HG03521 (cell line): ENCODE data around the gene LAMC2.

Experiments
- ATAC-seq: cut with Tn5 transposase; IDR thresholded peaks from one replicate; pipeline ENCODE4 v1.9.1; 2021; ENCODE audit warnings: mild to moderate bottlenecking, moderate library complexity; ENCODE audit not compliant: unreplicated experiment

Gene LAMC2

GRCh38 chr1:183283286-183283685 is 97.2 kb downstream of the LAMC2 start:
- no peak for ATAC-seq

DNA sequence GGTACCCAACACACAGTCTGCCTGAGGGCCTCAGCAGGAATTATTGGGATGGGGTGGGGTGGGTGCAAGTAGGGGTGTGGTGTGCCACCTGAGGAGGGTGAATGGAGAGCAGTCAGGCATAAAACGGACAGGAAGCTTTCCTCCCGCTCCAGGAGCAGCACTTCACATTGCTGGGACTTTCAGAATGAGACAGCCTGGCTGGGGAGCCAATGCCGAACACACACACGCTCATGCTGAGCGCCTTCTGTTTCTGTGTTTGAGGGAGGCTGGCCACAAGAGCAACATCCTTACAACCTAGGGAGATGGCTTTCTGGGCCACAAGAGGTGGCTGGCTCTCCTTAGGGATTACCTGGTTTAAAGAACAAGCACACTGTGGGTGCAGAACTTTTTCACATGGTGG is 98.0 kb downstream of the LAMC2 start:
- ATAC-seq: no peak

- no peak for ATAC-seq
These were observed 99.2 kb downstream of the LAMC2 start for GRCh38 chr1:183285256-183285655.

GRCh38 chr1:183285746-183286145 is 99.7 kb downstream of the LAMC2 start:
- ATAC-seq: no peak

GRCh38 chr1:183287191-183287675 is 101.2 kb downstream of the LAMC2 start:
- ATAC-seq: no peak

- no peak for ATAC-seq
These were observed 102.5 kb downstream of the LAMC2 start for GRCh38 chr1:183288583-183288982.

GRCh38 chr1:183289051-183289496 is 103.0 kb downstream of the LAMC2 start:
- ATAC-seq: no peak

- no peak for ATAC-seq
These were observed 104.6 kb downstream of the LAMC2 start for GRCh38 chr1:183290628-183291027.

DNA sequence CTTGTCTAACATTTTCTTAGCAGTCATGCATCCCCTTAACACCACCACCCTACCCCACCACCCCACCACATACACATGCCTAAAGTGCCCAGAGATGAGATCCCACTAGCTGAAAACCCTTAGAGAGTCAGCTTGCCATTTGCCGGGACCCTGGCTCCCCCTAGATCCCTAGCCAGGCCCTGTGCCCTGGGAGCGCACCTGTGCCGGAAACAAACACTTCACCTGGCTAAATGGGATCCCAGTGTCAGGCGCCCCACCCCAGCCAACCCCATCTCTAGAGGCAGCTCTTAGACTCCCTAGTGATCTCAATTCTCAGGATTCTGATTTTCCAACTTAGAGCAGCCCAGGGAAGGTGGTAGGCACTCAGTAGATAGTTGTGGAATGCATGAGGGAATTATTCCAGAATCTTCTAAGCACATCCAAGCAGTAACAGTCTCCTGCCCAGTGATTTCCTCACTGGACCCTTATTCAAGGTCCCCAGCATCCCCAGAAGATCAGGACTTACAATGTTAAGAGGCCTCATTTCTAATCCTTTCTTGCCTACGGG is 105.2 kb downstream of the LAMC2 start:
- no peak for ATAC-seq

DNA sequence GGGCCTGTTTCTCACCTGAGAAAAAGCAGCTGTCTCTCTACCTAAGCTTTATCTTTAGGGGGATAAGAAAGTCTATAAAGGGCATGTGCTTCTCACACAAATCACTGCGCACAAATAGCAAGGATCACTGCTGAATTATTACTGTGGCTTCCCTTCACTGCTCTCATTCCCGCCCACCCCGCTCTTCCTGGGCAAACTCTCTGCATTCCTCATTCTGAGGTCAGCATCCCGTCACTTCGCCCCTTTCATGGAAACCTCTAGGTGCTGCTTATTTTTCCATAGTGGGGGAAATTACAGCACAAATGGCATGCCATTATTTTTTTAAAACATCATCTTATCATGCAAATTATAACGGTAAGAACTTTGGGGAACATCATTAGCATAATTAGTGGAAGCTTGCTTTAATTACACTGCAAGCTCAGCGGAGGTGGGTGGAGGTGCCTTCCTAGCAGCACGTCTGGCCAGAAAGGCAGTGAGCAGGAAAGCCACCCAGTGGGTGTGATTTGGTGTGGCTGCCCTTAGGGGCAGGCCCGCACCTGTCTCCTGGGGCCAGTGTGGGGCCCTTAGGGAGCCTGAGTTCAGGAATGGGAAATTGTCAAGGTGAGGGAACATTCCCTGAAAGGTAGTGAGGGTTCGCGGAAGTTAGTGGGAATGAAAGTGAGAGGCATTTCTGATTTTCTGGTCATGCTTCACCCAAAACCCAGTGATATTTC is 105.9 kb downstream of the LAMC2 start:
- no peak for ATAC-seq

- ATAC-seq: no peak
These were observed 107.2 kb downstream of the LAMC2 start for GRCh38 chr1:183293241-183293640.

DNA sequence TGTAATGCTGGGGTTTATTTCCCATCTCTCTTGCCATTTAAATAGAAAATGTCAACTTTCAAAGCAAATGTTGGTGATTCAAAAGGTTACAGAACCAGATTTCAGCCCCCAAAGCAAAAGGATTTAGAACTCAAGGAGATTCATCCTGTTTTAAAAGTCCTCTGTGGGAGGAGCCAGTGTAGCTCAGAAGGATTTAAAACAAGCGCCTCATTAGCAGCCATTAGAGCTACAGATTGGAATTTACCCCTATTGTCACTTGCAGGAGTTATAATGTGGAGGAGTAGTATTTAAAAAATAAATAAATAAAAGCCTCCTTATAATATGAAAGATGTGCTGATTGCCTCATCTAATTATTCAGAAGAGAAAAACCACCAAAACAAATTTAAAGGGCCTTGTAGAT is 107.8 kb downstream of the LAMC2 start:
- ATAC-seq: no peak
